ENCODE data around the gene CCDC78.
A peak's percentile ranks its signal among the peaks of the same experiment; 100 is the strongest.
"Not testable (repeated sequence)": the region's sequence is repeated elsewhere in the genome, so short reads cannot be mapped to it uniquely, and the experiment has no call there.

The CCDC78 gene

GRCh38 chr16:760545-761343, 34.5 kb upstream of the CCDC78 start, which contains the start of gene MSLN:
TSS of gene MSLN (plus strand) at chr16:760734. CDS start at chr16:762681, 1,947 bp downstream.
- no peak for DNase-seq

- DNase-seq = no peak
Measured at GRCh38 chr16:760065-760464, 33.8 kb upstream of the CCDC78 start.

- no peak for DNase-seq
Measured at GRCh38 chr16:759110-759910, 33.1 kb upstream of the CCDC78 start.

- no peak for DNase-seq
Measured at GRCh38 chr16:756428-756827, 30.2 kb upstream of the CCDC78 start.

- no peak for DNase-seq
Measured at GRCh38 chr16:754656-755055, 28.4 kb upstream of the CCDC78 start.

GRCh38 chr16:754121-754607, 27.9 kb upstream of the CCDC78 start:
- not testable (repeated sequence) for DNase-seq

GRCh38 chr16:752007-752312, 25.7 kb upstream of the CCDC78 start:
- DNase-seq = no peak

- DNase-seq = no peak
Measured at GRCh38 chr16:751152-752006, 25.1 kb upstream of the CCDC78 start.

- no peak for DNase-seq
Measured at GRCh38 chr16:750485-750884, 24.2 kb upstream of the CCDC78 start.

- DNase-seq = no peak
Measured at GRCh38 chr16:749010-749409, 22.8 kb upstream of the CCDC78 start.

- no peak for DNase-seq
Measured at GRCh38 chr16:747978-748746, 21.9 kb upstream of the CCDC78 start.

GRCh38 chr16:746637-747036, 20.4 kb upstream of the CCDC78 start:
- DNase-seq = no peak

GRCh38 chr16:745739-746138, 19.5 kb upstream of the CCDC78 start:
- no peak for DNase-seq

GRCh38 chr16:743794-744500, 17.7 kb upstream of the CCDC78 start:
- no peak for DNase-seq

GRCh38 chr16:742894-743293, 16.7 kb upstream of the CCDC78 start:
- not testable (repeated sequence) for DNase-seq

GRCh38 chr16:741986-742629, 15.9 kb upstream of the CCDC78 start:
- DNase-seq = no peak

GRCh38 chr16:740764-741505, 14.7 kb upstream of the CCDC78 start, which contains the start of gene CIAO3:
TSS of gene CIAO3 (minus strand) at chr16:740997. CDS start at chr16:740985, 12 bp downstream.
- DNase-seq = peak; percentile 83 to 96 (median 92)

GRCh38 chr16:740459-740763, 14.2 kb upstream of the CCDC78 start:
- DNase-seq = no peak

- DNase-seq = no peak
Measured at GRCh38 chr16:739560-740458, 13.6 kb upstream of the CCDC78 start.

Measured in stimulated activated naive CD4-positive, alpha-beta T cell (primary cell).